Measurements from ENCODE around the gene DCLK1.

Gene DCLK1

DNA sequence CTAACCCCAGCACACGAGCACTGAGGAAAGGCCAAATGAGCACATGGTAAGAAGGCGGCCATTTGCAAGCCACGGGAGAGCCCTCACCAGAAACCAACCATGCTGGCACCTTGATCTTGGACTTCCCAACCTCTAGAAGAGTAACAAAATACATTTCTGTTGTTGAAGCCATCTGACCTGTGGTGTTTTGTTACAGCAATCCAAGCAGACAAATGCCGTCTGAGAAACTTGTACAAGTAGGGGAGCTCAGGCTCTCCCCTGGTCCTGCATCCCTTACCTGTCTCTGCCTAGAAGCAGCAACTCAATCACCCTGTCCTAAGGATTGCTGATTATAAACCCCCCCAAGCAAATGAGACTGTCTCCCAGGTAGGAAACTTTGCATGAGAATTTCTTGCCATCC is 399.7 kb downstream of the DCLK1 start:
- no peak for DNase-seq

DNA sequence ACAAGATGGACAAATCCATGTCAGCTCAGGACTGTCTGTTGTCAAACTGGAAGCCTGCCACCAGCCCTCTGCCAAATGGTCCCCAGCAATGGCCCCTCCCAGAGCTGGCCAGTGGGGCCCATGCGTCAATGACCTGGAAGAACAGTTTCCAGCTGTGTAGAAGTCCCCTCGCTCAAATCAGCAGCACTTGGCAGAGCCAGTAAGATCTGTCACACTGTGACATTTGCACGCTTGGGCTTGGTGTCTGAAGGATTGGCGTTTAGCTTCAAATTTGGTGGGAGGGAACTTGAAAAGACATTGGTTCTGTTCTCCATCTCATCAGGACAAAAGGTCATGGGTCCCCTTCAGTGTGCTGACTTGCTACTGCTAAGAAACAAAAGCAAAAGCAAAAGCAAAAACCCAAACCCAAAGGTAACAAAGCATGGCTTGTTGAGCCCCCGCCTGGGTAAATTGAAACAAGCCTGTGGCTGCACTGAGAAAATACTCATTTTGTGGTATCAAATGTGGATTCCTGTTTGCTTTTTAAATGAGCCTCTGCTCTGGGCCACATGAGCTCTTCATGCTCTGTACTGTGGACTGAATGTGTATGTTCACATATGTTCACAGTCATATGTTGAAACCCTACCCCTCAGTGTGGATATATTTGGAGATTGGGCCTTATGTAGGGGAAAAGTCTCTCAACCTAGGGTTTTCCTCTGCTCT is 401.1 kb downstream of the DCLK1 start:
- no peak for DNase-seq

DNA sequence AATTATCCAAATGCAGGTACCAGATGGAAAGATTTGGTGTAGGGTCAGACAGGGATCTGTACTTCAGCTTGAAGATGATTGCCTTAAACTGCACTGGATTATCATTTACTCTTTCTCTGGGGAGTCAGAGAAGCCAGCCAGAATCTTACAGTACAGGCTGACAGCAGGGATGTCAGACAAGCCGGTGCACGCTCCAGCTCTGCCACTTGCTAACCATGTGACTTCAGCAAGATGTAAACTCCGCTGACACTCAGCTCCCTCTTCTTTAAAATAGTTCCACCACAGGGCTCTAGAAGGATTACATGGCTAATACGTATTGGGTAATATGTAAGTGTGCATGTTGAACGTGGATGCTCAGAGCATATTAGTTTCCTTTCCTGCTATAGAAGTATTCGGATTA is 403.3 kb downstream of the DCLK1 start:
- no peak for DNase-seq

DNA sequence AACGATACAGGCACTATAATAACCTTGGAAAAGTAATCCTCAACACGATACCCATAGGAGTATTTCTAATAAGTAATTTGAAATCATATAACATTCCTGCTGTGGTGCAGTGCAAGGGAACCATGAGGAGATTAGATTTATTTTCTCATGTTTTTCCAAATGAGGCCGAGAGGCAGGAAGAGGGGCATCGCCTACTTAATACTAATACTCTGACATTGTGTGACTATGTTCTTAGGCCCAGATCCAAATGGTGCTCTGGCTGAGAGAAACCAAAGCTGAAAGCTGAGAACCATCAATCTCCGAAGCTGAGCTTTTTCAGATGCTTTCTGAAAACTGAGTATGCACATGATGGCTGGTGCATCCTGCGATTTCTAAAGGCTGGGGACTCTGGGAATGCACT is 406.7 kb downstream of the DCLK1 start:
- DNase-seq = no peak

DNA sequence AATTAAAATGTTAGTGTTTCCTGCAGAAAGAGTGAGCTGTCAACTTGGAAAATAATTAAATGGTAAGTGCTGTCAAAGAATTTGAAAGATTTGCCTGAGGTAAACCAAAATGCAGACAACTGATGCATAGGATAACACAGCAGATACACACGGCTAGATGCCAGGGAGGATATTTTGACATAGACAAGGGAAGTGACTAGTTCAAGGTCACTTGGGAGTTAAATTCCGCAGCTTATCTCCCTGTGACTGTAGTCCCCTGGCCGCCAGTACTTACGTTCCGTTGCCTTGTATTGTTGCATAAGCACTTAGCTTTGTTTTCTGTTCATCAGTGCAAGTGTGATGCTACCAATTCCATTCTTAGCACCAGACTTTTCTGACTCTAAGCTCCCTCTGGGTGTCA is 407.4 kb downstream of the DCLK1 start:
- DNase-seq = no peak

DNA sequence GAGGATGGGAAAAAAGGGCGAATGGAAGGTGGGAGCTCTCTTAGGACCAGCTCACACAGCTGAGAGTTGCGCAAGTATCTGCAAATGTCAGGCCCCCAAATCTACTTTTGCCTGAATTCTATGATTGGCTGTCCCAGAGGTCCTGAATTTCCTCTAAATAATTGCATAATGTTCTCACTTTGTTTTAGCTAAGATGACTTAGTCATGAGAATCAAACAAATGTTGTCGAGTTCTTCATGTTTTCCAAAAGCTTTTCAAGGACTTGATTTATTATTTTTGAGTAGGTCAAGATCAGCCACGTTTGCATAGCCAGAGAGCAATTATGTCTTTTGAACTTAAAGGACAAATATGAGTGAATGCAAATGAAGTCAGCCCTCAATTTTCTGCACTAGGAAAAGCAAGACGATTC is 408.1 kb downstream of the DCLK1 start:
- DNase-seq = no peak

DNA sequence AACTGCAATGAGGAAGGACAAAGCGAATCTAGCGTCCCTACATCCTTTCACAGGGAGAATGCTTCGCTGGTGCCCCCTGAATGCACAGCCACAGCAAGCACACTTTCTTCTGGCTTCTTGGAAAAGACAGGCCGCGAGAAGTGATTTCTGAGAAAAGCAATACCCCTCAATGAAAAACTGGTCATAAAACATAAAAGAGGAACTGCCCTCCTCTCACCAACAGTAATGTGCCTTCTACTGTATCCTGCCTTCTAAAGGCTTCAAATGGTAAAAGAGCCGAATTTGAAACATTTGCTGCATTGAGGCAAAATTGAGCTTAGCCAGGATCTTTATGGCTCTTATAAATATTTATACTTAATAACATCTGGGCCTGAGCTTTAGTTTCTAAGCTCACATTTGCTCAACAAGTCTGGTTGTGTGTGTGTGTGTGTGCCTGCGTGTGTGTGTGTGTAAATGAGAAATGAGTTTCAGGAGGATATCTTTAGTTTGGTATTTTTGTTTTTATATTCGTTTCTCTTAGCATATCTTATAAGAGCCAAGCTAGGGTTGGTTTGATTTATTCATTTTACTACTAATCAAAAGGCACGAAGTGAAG is 408.6 kb downstream of the DCLK1 start:
- DNase-seq = peak; percentile 22 to 27

DNA sequence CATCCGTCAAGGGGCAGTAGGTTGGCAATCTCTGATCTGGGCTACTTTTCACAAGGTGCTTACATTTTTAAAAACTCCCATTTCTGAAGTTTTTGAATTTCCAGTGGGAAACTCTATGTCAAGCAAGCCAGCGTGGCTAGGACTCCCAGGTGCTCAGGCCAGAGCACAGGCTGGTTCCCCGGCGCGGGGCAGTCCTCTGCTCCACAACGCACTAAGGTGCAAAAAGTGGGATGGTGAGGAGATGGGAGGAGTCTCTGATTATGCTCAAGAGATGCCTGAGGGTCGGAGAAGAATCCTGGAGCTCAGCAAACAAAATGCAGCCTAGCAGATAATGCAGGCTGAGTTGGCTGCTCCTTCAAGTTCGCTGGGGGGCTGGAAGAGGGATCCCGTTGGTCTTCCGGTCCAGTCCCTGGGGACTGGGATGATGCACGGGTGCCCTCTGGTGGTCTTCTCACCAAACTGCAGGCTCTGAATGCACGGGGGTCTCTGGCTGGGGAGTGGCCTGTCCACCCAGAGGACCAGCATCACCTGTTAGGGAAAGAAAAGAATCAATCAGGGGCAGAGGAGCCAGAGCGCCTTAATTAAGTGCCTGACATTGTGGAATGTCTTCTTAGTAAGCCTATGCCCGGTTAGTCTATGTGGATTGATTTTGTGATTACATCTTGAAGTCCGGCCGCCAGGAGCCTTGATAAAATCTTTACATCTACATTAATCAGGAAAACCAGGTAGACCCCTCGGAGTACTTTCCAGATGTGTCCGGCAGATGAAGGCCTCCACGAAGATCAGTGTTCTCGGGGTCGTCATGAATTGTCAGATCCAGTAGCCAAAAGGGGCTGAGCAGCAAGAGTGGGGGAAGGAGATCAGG is 410.3 kb downstream of the DCLK1 start:
- peak; percentile 2 to 17 for DNase-seq

DNA sequence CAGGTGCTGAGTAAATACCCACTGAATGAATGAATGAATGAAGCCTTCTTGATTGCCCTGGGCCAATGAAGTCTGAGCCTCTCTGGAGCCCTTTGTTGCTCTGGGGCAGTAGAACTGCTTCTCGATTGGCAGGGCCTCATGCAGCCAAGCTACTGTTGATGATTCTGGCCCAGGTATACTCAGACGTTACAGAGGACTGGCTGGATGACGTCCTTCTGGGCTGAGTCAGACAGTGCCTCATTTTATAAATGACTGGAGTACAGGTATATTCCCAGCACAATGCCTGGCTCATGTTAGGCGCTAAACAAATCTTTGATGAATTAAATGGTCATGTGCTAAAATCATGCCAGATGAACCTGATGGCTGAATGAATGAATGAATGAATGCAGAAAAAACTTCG is 410.9 kb downstream of the DCLK1 start:
- no peak for DNase-seq

Data from Kasumi-1 (cell line).